MCF 10A (cell line): Measurements from ENCODE around the gene ZEB1. TPM values are rescaled to one million over a fixed set of nuclear protein-coding genes. Genes with fewer than 3 reads are reported as not detected.

Source experiments
- BruUV-seq: library from RNA; stranded (reverse); fragments of 400-500 nt; replicated peaks from 2 replicates; lab custom pipeline; 2021; lab: Mats Ljungman, UMichigan
- CTCF ChIA-PET: fragments of 300-600 bp; sonication (Branson Sonifier 250); formaldehyde crosslinking; extraction: SDS; loops from one replicate; lab custom pipeline; 2021; ENCODE audit warnings: antibody characterized with exemption, inconsistent platforms; lab: Yijun Ruan, JAX
- POLR2A ChIA-PET: fragments of 300-600, 350-650 bp; sonication (Branson Sonifier 250); formaldehyde crosslinking; extraction: SDS; loops from one replicate; lab custom pipeline; 2020; ENCODE audit warnings: antibody characterized with exemption, inconsistent platforms; lab: Yijun Ruan, JAX
- DNase-seq: peaks from one replicate; pipeline ENCODE4 v3.0.0-alpha.2; 2018; ENCODE audit not compliant: unreplicated experiment
- H3K27ac Mint-ChIP-seq: one replicate; pipeline ENCODE4 v1.8.0; 2022; ENCODE audit warnings: mild to moderate bottlenecking, low read depth, mixed read lengths; ENCODE audit not compliant: unreplicated experiment
- H3K27me3 Mint-ChIP-seq: one replicate; pipeline ENCODE4 v1.8.0; 2022; ENCODE audit warnings: mixed read lengths; ENCODE audit not compliant: insufficient read depth, unreplicated experiment
- H3K36me3 Mint-ChIP-seq: one replicate; pipeline ENCODE4 v1.8.0; 2022; ENCODE audit warnings: mild to moderate bottlenecking, moderate library complexity, mixed read lengths; ENCODE audit not compliant: insufficient read depth, unreplicated experiment
- H3K4me1 Mint-ChIP-seq: one replicate; pipeline ENCODE4 v1.8.0; 2022; ENCODE audit warnings: mixed read lengths; ENCODE audit not compliant: insufficient read depth, unreplicated experiment
- H3K4me3 Mint-ChIP-seq: one replicate; pipeline ENCODE4 v1.8.0; 2022; ENCODE audit warnings: mild to moderate bottlenecking, moderate library complexity, mixed read lengths; ENCODE audit not compliant: unreplicated experiment
- H3K9me3 Mint-ChIP-seq: one replicate; pipeline ENCODE4 v1.8.0; 2022; ENCODE audit warnings: mixed read lengths; ENCODE audit not compliant: unreplicated experiment
- CTCF ChIP-seq: fragments of 200-600 bp; IDR thresholded peaks from one replicate; pipeline ENCODE4 v1.8.0; 2022; ENCODE audit warnings: antibody characterized with exemption, mild to moderate bottlenecking; ENCODE audit not compliant: unreplicated experiment
- intact Hi-C: fragments of 100-400 bp; cut with micrococcal nuclease; formaldehyde crosslinking; loops from 2 replicates; pipeline ENCODE4 v1.14.1; 2022
- total RNA-seq: library from RNA; stranded (reverse); gene quantifications from 2 replicates; pipeline ENCODE4 v1.2.3, GENCODE V29; 2022

Gene ZEB1
- total RNA-seq, 1 experiment from 2014 or later: 15.1 TPM

- no TSS peak for BruUV-seq
- intact Hi-C loops: no loop called here
- H3K36me3 Mint-ChIP-seq: peaks cover 15% of the 10 kb centered on the region
Observed at GRCh38 chr10:31457858-31458257, 138.8 kb downstream of the ZEB1 start.

GRCh38 chr10:31458974-31459373 is 140.0 kb downstream of the ZEB1 start:
- DNase-seq: no peak
- no peak for TF ChIP-seq CTCF
- no peaks in the 10 kb centered on the region for H3K27me3 Mint-ChIP-seq
- H3K4me3 Mint-ChIP-seq: no peak overlapping the region
- no TSS peak for BruUV-seq
- intact Hi-C loops: no loop called here
- no peaks in the 10 kb centered on the region for H3K4me1 Mint-ChIP-seq
- H3K9me3 Mint-ChIP-seq: peaks cover 22% of the 10 kb centered on the region
- ChIA-PET POLR2A (no interaction called here), CTCF (interaction anchor here (1.0 kb wide), 1 partner anchor 9 kb away, joined by 3 read pairs; no protein-coding TSS in a partner anchor)
- no peak overlapping the region for H3K27ac Mint-ChIP-seq
- peaks cover 19% of the 10 kb centered on the region for H3K36me3 Mint-ChIP-seq

More at GRCh38 chr10:31457858-31458257, 138.8 kb downstream of the ZEB1 start:
- Mint-ChIP-seq H3K9me3 (peaks cover 18% of the 10 kb centered on the region), H3K27me3 (no peaks in the 10 kb centered on the region), H3K4me3 (no peak overlapping the region), H3K4me1 (no peaks in the 10 kb centered on the region), H3K27ac (no peak overlapping the region)
- POLR2A ChIA-PET: no interaction called here
- CTCF ChIA-PET: interaction anchor here (1.3 kb wide), 1 partner anchor 11 kb away, joined by 9 read pairs; no protein-coding TSS in a partner anchor
- TF ChIP-seq CTCF: no peak
- no peak for DNase-seq

- no peaks in the 10 kb centered on the region for H3K27me3 Mint-ChIP-seq
- CTCF ChIA-PET: interaction anchor here (1.0 kb wide), 1 partner anchor 8 kb away, joined by 3 read pairs; no protein-coding TSS in a partner anchor
- no peaks in the 10 kb centered on the region for H3K4me1 Mint-ChIP-seq
- H3K4me3 Mint-ChIP-seq: no peak overlapping the region
- no peak overlapping the region for H3K27ac Mint-ChIP-seq
- peaks cover 20% of the 10 kb centered on the region for H3K36me3 Mint-ChIP-seq
- DNase-seq: no peak
- TF ChIP-seq CTCF: no peak
- no TSS peak for BruUV-seq
- intact Hi-C loops: no loop called here
- peaks cover 16% of the 10 kb centered on the region for H3K9me3 Mint-ChIP-seq
- POLR2A ChIA-PET: no interaction called here
Observed at GRCh38 chr10:31460242-31460641, 141.2 kb downstream of the ZEB1 start.

- CTCF ChIA-PET: no interaction called here
- DNase-seq: no peak
- Mint-ChIP-seq H3K4me1 (no peaks in the 10 kb centered on the region), H3K36me3 (peaks cover 23% of the 10 kb centered on the region), H3K27me3 (no peaks in the 10 kb centered on the region), H3K27ac (no peak overlapping the region), H3K4me3 (no peak overlapping the region), H3K9me3 (peaks cover 16% of the 10 kb centered on the region)
- BruUV-seq: no TSS peak
- POLR2A ChIA-PET: no interaction called here
- intact Hi-C loops: no loop called here
- TF ChIP-seq CTCF: no peak
Observed at GRCh38 chr10:31464552-31464951, 145.5 kb downstream of the ZEB1 start.
